Stimulated activated CD8-positive, alpha-beta memory T cell treated with anti-CD3 and anti-CD28 coated beads, Interleukin-7, amount 100 ng/mL, for 48 hours (primary cell): ENCODE data around the gene HCN2.
A peak's percentile ranks its signal among the peaks of the same experiment; 100 is the strongest.

Experiments used
- DNase-seq, 2 donors: peaks; one replicate each; pipeline ENCODE4 v3.0.0-alpha.2; 2020; ENCODE audit warnings: low read depth in 1 of 2; ENCODE audit errors: extremely low read depth in 1 of 2

HCN2 gene

GRCh38 chr19:570937-571565 is 18.6 kb upstream of the HCN2 start:
- peak in 1 of 2 donors; percentile 44 for DNase-seq

GRCh38 chr19:571566-571974 is 18.1 kb upstream of the HCN2 start:
- DNase-seq, result no peak

- peak; percentile 98 to 99 for DNase-seq
Observed at GRCh38 chr19:572140-572742, 17.4 kb upstream of the HCN2 start, which contains the start of gene BSG. BSG (plus strand) TSS chr19:572596; CDS start chr19:572635, 39 bp downstream.

- no peak for DNase-seq
Observed at GRCh38 chr19:572743-573518, 16.8 kb upstream of the HCN2 start.

GRCh38 chr19:573519-573825 is 16.2 kb upstream of the HCN2 start:
- DNase-seq, result no peak

GRCh38 chr19:574658-575526 is 14.8 kb upstream of the HCN2 start:
- no peak for DNase-seq

GRCh38 chr19:575527-576506 is 13.9 kb upstream of the HCN2 start:
- no peak for DNase-seq

GRCh38 chr19:576768-577438 is 12.8 kb upstream of the HCN2 start:
- no peak for DNase-seq

GRCh38 chr19:577439-578392 is 12.0 kb upstream of the HCN2 start:
- DNase-seq, result no peak

GRCh38 chr19:579111-579841 is 10.4 kb upstream of the HCN2 start:
- DNase-seq, result no peak

- no peak for DNase-seq
Observed at GRCh38 chr19:579842-580155, 9.9 kb upstream of the HCN2 start.

GRCh38 chr19:580274-580835 is 9.3 kb upstream of the HCN2 start:
- DNase-seq, result no peak

- DNase-seq, result no peak
Observed at GRCh38 chr19:581399-582111, 8.1 kb upstream of the HCN2 start.

- no peak for DNase-seq
Observed at GRCh38 chr19:582497-583197, 7.0 kb upstream of the HCN2 start.

GRCh38 chr19:583198-583967 is 6.3 kb upstream of the HCN2 start:
- no peak for DNase-seq

GRCh38 chr19:583968-584239 is 5.8 kb upstream of the HCN2 start:
- DNase-seq, result no peak
